IMR-90 (cell line): Measurements from ENCODE around the gene PNP. TPM values are rescaled to one million over a fixed set of nuclear protein-coding genes. Genes with fewer than 3 reads are reported as not detected.

Experiments
- ATAC-seq: fragments of 200-7000 bp; cut with Tn5 transposase; 2 replicates; pipeline ENCODE4 v1.9.1; 2020; ENCODE audit warnings: low read depth, mild to moderate bottlenecking, moderate library complexity
- BruUV-seq: library from RNA; stranded (reverse); fragments of 400-500 nt; replicated peaks from 2 replicates; lab custom pipeline; 2021; lab: Mats Ljungman, UMichigan
- CTCF ChIA-PET: fragments of 300-600 bp; formaldehyde crosslinking; extraction: SDS; loops from one replicate; lab custom pipeline; 2021; ENCODE audit warnings: antibody characterized with exemption; lab: Yijun Ruan, JAX
- POLR2A ChIA-PET: fragments of 300-600 bp; sonication (Branson Sonifier 250); formaldehyde crosslinking; loops from one replicate; lab custom pipeline; 2022; ENCODE audit warnings: antibody characterized with exemption; ENCODE audit not compliant: unreplicated experiment; lab: Charles Lee
- DNase-seq: peaks from one replicate; pipeline ENCODE4 v3.0.0; 2013
- H2AFZ ChIP-seq: replicated peaks from 2 replicates; pipeline ENCODE3; 2013; ENCODE audit warnings: low read length, mild to moderate bottlenecking; ENCODE audit not compliant: poor library complexity
- H2AK5ac ChIP-seq: 2 replicates; pipeline ENCODE4 v1.6.1; 2013; ENCODE audit warnings: low read depth, low read length, inconsistent platforms
- H2AK9ac ChIP-seq: replicated peaks from 2 replicates; pipeline ENCODE3; 2013; ENCODE audit warnings: mild to moderate bottlenecking, low read depth, low read length, moderate library complexity; ENCODE audit not compliant: poor library complexity
- H2BK120ac ChIP-seq: 2 replicates; pipeline ENCODE4 v1.6.1; 2013; ENCODE audit warnings: low read depth, low read length, inconsistent platforms
- H2BK15ac ChIP-seq: 3 replicates; pipeline ENCODE4 v1.6.1; 2013; ENCODE audit warnings: low read depth, low read length, inconsistent platforms
- H2BK20ac ChIP-seq: 2 replicates; pipeline ENCODE4 v1.6.1; 2013; ENCODE audit warnings: low read depth, mild to moderate bottlenecking, inconsistent platforms, low read length, moderate library complexity
- H2BK5ac ChIP-seq: 2 replicates; pipeline ENCODE4 v1.6.1; 2013; ENCODE audit warnings: mild to moderate bottlenecking, low read depth, low read length, inconsistent platforms; ENCODE audit not compliant: poor library complexity, severe bottlenecking
- H3K14ac ChIP-seq: replicated peaks from 2 replicates; pipeline ENCODE4 v1.6.1; 2013; ENCODE audit warnings: low read depth, low read length, inconsistent platforms
- H3K18ac ChIP-seq: 2 replicates; pipeline ENCODE4 v1.6.1; 2013; ENCODE audit warnings: low read depth, low read length, control low read depth
- H3K23ac ChIP-seq: 2 replicates; pipeline ENCODE4 v1.6.1; 2013; ENCODE audit warnings: low read depth, low read length, inconsistent platforms
- H3K27ac ChIP-seq: 2 replicates; pipeline ENCODE4 v1.5.1; 2013; ENCODE audit warnings: mild to moderate bottlenecking, control low read depth, low read length; ENCODE audit not compliant: insufficient read depth
- H3K27me3 ChIP-seq: 2 replicates; pipeline ENCODE4 v1.6.1; 2013; ENCODE audit warnings: low read length; ENCODE audit not compliant: control insufficient read depth, insufficient read depth
- H3K36me3 ChIP-seq: 2 replicates; pipeline ENCODE4 v1.6.1; 2013; ENCODE audit warnings: low read length, mixed read lengths; ENCODE audit not compliant: control insufficient read depth, insufficient read depth
- H3K4ac ChIP-seq: 2 replicates; pipeline ENCODE4 v1.6.1; 2013; ENCODE audit warnings: low read depth, low read length, inconsistent platforms
- H3K4me1 ChIP-seq: 2 replicates; pipeline ENCODE4 v1.6.1; 2013; ENCODE audit warnings: low read length, mixed read lengths; ENCODE audit not compliant: control insufficient read depth, insufficient read depth
- H3K4me2 ChIP-seq: 2 replicates; pipeline ENCODE4 v1.6.1; 2013; ENCODE audit warnings: low read depth, mild to moderate bottlenecking, control low read depth, low read length, moderate library complexity
- H3K4me3 ChIP-seq: 2 replicates; pipeline ENCODE4 v1.5.1; 2013; ENCODE audit warnings: low read depth, mild to moderate bottlenecking, control low read depth, low read length, moderate library complexity; ENCODE audit not compliant: insufficient read depth
- H3K56ac ChIP-seq: 2 replicates; pipeline ENCODE4 v1.6.1; 2013; ENCODE audit warnings: low read length, inconsistent platforms; ENCODE audit not compliant: insufficient read depth; ENCODE audit errors: extremely low read depth
- H3K79me1 ChIP-seq, 2 experiments: 2 replicates each; pipeline ENCODE4 v1.6.1; 2013; ENCODE audit warnings: low read length in 2 of 2, inconsistent platforms in 1 of 2, low read depth in 1 of 2
- H3K9ac ChIP-seq: 2 replicates; pipeline ENCODE4 v1.6.1; 2013; ENCODE audit warnings: low read depth, low read length, control low read depth
- H3K9me1 ChIP-seq: 2 replicates; pipeline ENCODE4 v1.6.1; 2013; ENCODE audit warnings: low read length, inconsistent platforms; ENCODE audit not compliant: insufficient read depth
- H3K9me3 ChIP-seq: 2 replicates; pipeline ENCODE4 v1.6.1; 2013; ENCODE audit warnings: low read length; ENCODE audit not compliant: control insufficient read depth, insufficient read depth
- H4K20me1 ChIP-seq: 2 replicates; pipeline ENCODE4 v1.6.1; 2013; ENCODE audit warnings: low read length, inconsistent platforms; ENCODE audit not compliant: insufficient read depth
- H4K5ac ChIP-seq: 2 replicates; pipeline ENCODE4 v1.6.1; 2013; ENCODE audit warnings: mild to moderate bottlenecking, low read depth, low read length, control low read depth
- H4K8ac ChIP-seq, 2 experiments: 2 replicates each; pipeline ENCODE4 v1.6.1; 2013; ENCODE audit warnings: low read depth in 2 of 2, low read length in 2 of 2, control low read depth in 1 of 2, inconsistent platforms in 1 of 2
- H4K91ac ChIP-seq: 2 replicates; pipeline ENCODE4 v1.6.1; 2013; ENCODE audit warnings: low read depth, low read length, inconsistent platforms; ENCODE audit not compliant: insufficient read depth
- MAZ ChIP-seq: IDR thresholded peaks from 2 replicates; pipeline ENCODE4 v1.6.1; 2012; ENCODE audit warnings: low read depth, mild to moderate bottlenecking, low read length, improper control_type of control experiment, moderate library complexity, borderline replicate concordance
- MXI1 ChIP-seq: IDR thresholded peaks from 2 replicates; pipeline ENCODE4 v1.6.1; 2012; ENCODE audit warnings: low read depth, mild to moderate bottlenecking, low read length, moderate library complexity, borderline replicate concordance
- POLR2A ChIP-seq: IDR thresholded peaks from 2 replicates; pipeline ENCODE4 v1.6.1; 2012; ENCODE audit warnings: mild to moderate bottlenecking, low read depth, low read length
- WGBS, 2 experiments: methylation state at CpG; one replicate each; pipeline versions ENCODE4 v1.1.5 to v1.1.7; 2013; ENCODE audit warnings: missing lambda C conversion rate in 2 of 2; ENCODE audit not compliant: insufficient read length in 1 of 2; ENCODE audit errors: extremely low coverage in 2 of 2; 5-methylcytosine and 5-hydroxymethylcytosine counted together
- dilution Hi-C: fragments of 300-500 bp; cut with HindIII; formaldehyde crosslinking; loops from one replicate; pipeline ENCODE4 v1.14.3; 2018; ENCODE audit warnings: low sequenced_read_pairs; ENCODE audit not compliant: unreplicated experiment
- in situ Hi-C: fragments of 300-500 bp; cut with MboI; formaldehyde crosslinking; loops from 3 replicates; pipeline ENCODE4 v1.14.3; 2019; ENCODE audit warnings: low sequenced_read_pairs, inconsistent platforms, mixed read lengths
- intact Hi-C: fragments of 100-400 bp; cut with micrococcal nuclease; formaldehyde crosslinking; loops from 2 replicates; pipeline ENCODE4 v1.10.0; 2022
- polyA plus RNA-seq, 3 experiments: library from polyadenylated mRNA; depleted of rRNA; stranded (reverse); fragments of >200 nt; gene quantifications; 2 replicates each; pipeline ENCODE4 v1.2.3, GENCODE V29; 2012; ENCODE audit warnings: low replicate concordance in 1 of 3
- total RNA-seq: library from RNA; depleted of rRNA; stranded (reverse); fragments of >200 nt; gene quantifications from 2 replicates; pipeline ENCODE4 v1.2.3, GENCODE V29; 2012

PNP gene
- total and polyA plus RNA-seq, 2 of the 4 experiments (the other 2 are of a cell fraction), result 53.4 to 68.8 TPM

GRCh38 chr14:20476776-20477175, 7.6 kb downstream of the PNP start:
- BruUV-seq, result no TSS peak
- peak overlapping the region in 1 of 2 experiments; percentile 8; a peak in 2 of 4 replicates for H4K8ac ChIP-seq
- H3K4me1 ChIP-seq, result no peaks in the 10 kb centered on the region
- 100% methylated on average over 1 of the region's 5 CpGs; no CpG with 5 or more reads in 1 of the 2 experiments for WGBS, 2 experiments
- dilution Hi-C loops (no loop called here), intact Hi-C loops (no loop called here), in situ Hi-C loops (no loop called here)
- no peak overlapping the region for H2BK20ac ChIP-seq
- DNase-seq (no peak), ATAC-seq (no peak)
- H3K9me1 ChIP-seq, result no peaks in the 10 kb centered on the region; the same call in 1 of the 2 replicates
- no peaks in the 10 kb centered on the region for H3K27me3 ChIP-seq
- H3K79me1 ChIP-seq, result peaks cover 3% of the 10 kb centered on the region in 2 experiments; a peak in 1 of 4 replicates
- H3K9ac ChIP-seq, result no peak overlapping the region
- H3K27ac ChIP-seq, result no peak overlapping the region
- no peak overlapping the region for H2AK5ac ChIP-seq
- H3K4me3 ChIP-seq, result no peak overlapping the region
- ChIA-PET POLR2A (no interaction called here), CTCF (no interaction called here)
- no peak overlapping the region for H3K4me2 ChIP-seq
- no peak overlapping the region for H4K5ac ChIP-seq
- H3K9me3 ChIP-seq, result no peaks in the 10 kb centered on the region
- H2AK9ac ChIP-seq, result no peak overlapping the region
- H3K56ac ChIP-seq, result no peak overlapping the region
- no peak overlapping the region for H3K23ac ChIP-seq
- H4K20me1 ChIP-seq, result no peaks in the 10 kb centered on the region
- peak overlapping the region; percentile 2 for H2BK5ac ChIP-seq
- 0 out of 3 replicates have a peak overlapping the region, but pooled peaks have one; percentile 27 for H2BK15ac ChIP-seq
- H3K4ac ChIP-seq, result no peak overlapping the region
- no peak overlapping the region for H3K14ac ChIP-seq
- no peak overlapping the region for H2BK120ac ChIP-seq
- TF ChIP-seq MAZ, result no peak
- no peak for TF ChIP-seq MXI1
- TF ChIP-seq POLR2A, result no peak
- no peak overlapping the region for H2AFZ ChIP-seq
- H3K36me3 ChIP-seq, result peaks cover 10% of the 10 kb centered on the region
- H4K91ac ChIP-seq, result no peak overlapping the region
- no peak overlapping the region for H3K18ac ChIP-seq
